GM12892 (cell line): Measurements from ENCODE around the gene C1QTNF1.

ENCODE experiments used
- POLR2A ChIP-seq: IDR thresholded peaks from 2 replicates; pipeline ENCODE4 v1.6.1; 2011; ENCODE audit warnings: low read depth, low read length, control low read depth
- TAF1 ChIP-seq: IDR thresholded peaks from 2 replicates; pipeline ENCODE4 v1.6.1; 2011; ENCODE audit warnings: low read depth, mild to moderate bottlenecking, control low read depth, low read length, borderline replicate concordance

GRCh38 chr17:79023886-79024771 lies at the start of gene C1QTNF1:
- no peak for TF ChIP-seq TAF1
- TF ChIP-seq POLR2A, result no peak
